Measurements from ENCODE around the gene NTRK2.

The NTRK2 gene

GRCh38 chr9:84850830-84851392 is 181.4 kb downstream of the NTRK2 start:
- no peak overlapping the region for H3K4me3 ChIP-seq (ENCODE audit: low read depth, low read length)
- no peak for TF ChIP-seq CTCF (IDR thresholded peaks at IDR 0.05; ENCODE audit: borderline replicate concordance, insufficient read depth, low read depth, low read length)

- no peak overlapping the region for H3K4me3 ChIP-seq (ENCODE audit: low read depth, low read length)
- no peak for TF ChIP-seq CTCF (IDR thresholded peaks at IDR 0.05; ENCODE audit: borderline replicate concordance, insufficient read depth, low read depth, low read length)
Measured at GRCh38 chr9:84851935-84852585, 182.5 kb downstream of the NTRK2 start.

GRCh38 chr9:84852617-84853301 is 183.2 kb downstream of the NTRK2 start:
- TF ChIP-seq CTCF (IDR thresholded peaks at IDR 0.05; ENCODE audit: borderline replicate concordance, insufficient read depth, low read depth, low read length): no peak
- no peak overlapping the region for H3K4me3 ChIP-seq (ENCODE audit: low read depth, low read length)

- TF ChIP-seq CTCF (IDR thresholded peaks at IDR 0.05; ENCODE audit: borderline replicate concordance, insufficient read depth, low read depth, low read length): no peak
- no peak overlapping the region for H3K4me3 ChIP-seq (ENCODE audit: low read depth, low read length)
Measured at GRCh38 chr9:84856181-84856632, 186.7 kb downstream of the NTRK2 start.

- no peak overlapping the region for H3K4me3 ChIP-seq (ENCODE audit: low read depth, low read length)
- no peak for TF ChIP-seq CTCF (IDR thresholded peaks at IDR 0.05; ENCODE audit: borderline replicate concordance, insufficient read depth, low read depth, low read length)
Measured at GRCh38 chr9:84857211-84857610, 187.7 kb downstream of the NTRK2 start.

- no peak for TF ChIP-seq CTCF (IDR thresholded peaks at IDR 0.05; ENCODE audit: borderline replicate concordance, insufficient read depth, low read depth, low read length)
- H3K4me3 ChIP-seq (ENCODE audit: low read depth, low read length): no peak overlapping the region
Measured at GRCh38 chr9:84858364-84858763, 188.8 kb downstream of the NTRK2 start.

Measured in GM12875 (cell line).